ENCODE measurements around the gene MAPK12.

The MAPK12 gene

DNA sequence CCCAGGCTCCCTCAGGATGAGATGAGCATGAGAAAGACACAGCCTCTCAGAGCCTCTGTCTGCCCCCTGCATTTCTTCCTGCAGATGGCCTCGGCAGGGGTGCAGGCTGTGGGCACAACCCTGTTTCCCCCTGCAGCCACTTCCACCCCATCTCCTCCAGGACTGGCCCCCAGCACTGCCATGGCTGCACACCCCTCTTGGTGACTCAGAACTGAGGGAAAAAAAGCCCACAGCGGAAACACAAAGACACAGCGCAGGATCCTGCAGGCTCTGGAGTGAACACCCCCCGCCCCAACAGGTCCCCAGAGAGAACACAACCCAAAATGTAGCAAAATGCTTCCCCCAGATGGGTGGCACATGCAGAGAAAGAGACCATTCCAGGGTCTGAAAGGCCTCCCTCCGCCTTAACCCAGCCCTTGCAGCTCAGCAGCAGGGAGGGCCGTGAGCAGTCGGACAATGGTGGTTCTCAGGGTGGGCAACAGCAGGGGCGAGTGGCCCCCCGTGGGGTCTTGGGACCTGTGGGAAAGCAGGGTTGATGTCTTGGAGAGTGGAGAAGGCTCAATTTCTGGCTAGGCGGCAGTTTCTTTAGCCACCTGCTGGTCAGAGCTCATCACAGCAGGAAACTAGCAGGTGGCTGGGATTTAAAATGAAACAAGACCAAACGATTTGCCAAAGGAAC lies 24.6 kb downstream of the MAPK12 start:
- no peak for DNase-seq

- no peak for DNase-seq
Measured at GRCh38 chr22:50233223-50233622, 28.3 kb downstream of the MAPK12 start.

- no peak for DNase-seq
Measured at GRCh38 chr22:50232481-50233151, 28.9 kb downstream of the MAPK12 start.

DNA sequence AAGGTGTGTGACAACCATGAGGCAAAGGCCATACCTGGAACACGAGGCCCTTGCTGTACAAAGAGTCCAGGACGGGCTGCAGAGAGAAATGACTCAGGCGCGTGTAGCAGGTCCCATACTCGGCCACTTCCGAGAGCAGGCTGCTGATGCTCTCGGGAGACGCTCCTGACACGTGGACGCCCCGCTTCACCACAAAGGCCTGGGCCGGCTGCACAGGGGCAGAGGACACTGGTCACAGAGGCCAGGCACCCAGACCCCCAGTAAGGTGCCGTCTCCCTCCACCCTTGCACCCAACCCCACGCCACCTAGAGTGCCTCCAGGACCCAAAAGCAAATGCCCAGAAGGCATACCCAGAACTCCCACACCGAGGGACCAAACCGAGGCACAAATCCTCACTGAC lies 32.1 kb downstream of the MAPK12 start:
- no peak for DNase-seq

DNA sequence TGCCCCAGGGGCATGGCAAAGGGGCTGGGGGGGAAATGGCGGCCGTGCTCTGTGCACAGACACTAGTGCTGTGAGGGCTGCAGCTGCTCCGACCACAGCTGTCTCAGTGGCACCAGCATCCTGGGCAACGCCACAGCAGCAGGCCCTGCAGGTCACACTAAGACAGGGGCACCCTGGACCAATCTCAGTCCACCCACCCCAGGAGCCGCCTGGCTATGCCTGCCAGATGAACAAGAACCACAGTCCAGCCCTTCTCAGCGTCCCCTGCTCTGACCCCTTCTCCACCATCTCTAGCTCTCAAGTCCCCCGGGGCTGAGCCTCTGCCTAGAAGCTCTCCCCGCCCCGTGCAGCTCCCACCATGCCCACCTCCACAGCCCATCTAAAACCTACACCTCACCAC lies 33.1 kb downstream of the MAPK12 start:
- DNase-seq: no peak

- no peak for DNase-seq
Measured at GRCh38 chr22:50227579-50228215, 33.8 kb downstream of the MAPK12 start.

DNA sequence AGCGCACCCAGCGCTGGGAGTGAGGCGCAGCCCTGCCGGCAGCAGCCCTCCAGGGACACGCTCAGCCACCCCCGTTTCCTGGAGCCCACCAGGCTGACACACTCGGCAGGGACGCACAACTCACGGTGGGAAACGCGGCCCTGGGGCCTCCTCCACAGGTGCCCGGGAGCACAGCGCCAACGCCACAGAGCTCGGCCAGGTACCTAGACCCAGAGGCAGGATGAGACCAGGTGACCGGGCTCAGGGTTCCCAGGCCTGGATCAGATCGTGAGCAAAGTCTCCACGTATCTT lies 34.7 kb downstream of the MAPK12 start:
- no peak for DNase-seq

DNA sequence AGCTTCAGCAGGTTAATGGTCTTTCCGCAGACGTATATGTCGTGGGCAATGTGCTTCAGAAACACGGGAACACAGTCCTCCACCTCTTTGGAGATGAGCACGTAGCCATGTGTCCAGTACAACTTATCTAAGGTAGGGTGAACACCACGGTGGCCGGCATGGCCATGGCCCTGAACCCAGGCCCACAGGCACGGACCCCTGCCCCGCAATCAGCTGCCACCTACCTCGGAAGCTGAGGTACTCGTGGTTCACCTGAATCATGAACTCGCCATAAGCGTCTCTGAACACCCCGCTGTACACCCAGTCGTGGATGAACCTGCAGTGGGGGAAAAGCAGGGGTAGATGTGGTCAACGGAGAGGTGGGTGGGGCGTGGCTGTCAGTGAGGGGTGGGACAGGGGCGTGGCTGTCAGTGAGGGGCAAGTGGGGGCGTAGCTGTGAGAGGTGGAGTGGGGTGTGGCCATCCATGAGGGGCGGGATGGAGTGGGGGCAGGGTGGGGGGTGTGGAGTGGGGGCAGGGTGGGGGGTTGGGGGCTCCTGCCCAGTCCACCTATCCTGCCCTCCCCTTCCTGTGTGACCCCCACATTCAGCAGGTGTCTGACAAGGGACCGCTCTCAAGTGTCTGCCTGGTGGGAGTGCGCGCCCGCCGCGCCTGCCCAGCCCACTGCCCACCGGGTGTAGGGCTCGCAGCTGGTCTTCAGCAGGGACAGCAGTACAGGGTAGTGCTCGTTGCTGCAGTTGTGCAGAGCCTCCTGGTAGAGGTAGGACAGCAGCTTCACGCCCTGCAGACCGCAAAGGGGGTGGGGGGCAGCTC lies 35.2 kb downstream of the MAPK12 start:
- DNase-seq: no peak

- no peak for DNase-seq
Measured at GRCh38 chr22:50225200-50225969, 36.1 kb downstream of the MAPK12 start.

- no peak for DNase-seq
Measured at GRCh38 chr22:50224071-50224470, 37.4 kb downstream of the MAPK12 start.

- DNase-seq: no peak
Measured at GRCh38 chr22:50222508-50222907, 39.0 kb downstream of the MAPK12 start.

DNA sequence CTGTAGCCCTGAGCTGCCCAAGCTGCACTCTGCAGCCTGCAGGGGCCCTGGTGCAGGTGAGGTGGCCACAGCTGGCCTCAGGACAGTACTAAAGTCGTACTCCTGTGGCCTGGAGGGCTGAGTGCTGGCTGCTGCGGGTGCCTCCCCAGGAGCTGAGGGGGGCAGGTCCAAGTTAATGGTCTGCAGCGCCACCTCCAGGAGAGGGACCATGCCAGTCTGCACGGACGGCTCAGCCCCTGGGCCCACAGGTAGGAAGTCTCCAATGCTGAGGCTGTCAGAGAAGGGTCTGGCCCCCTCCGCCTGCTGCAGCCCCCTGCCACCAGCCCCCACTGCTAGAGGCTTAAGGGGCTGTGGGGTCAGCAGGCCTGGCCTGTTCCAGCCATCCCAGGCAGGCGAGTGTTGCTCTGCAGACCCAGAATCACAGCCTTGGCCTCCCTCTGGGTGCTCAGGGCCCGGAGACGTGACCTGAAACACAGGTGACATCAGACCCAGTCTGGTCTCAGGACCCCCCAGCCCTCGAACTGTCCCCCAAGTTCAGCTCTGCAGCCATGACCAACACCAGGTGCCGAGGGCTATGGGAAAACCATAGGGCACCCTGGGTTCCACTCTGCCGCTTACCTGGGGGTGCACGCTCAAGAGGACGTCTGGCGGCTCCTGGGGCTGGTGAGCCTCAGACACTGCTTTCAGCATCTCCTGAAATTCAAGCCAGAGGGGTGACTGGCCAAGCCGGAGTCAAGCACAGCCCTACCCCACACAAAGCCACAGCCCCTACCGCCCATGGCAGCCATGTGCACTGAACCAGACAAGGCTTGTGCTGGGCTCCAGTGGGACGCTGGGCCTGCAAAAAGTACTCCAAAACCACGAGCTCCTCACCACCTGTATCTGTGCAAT lies 39.8 kb downstream of the MAPK12 start:
- DNase-seq: no peak

GRCh38 chr22:50220603-50221409 lies 40.7 kb downstream of the MAPK12 start:
- DNase-seq: no peak

GRCh38 chr22:50219800-50220602 lies 41.5 kb downstream of the MAPK12 start:
- no peak for DNase-seq

DNA sequence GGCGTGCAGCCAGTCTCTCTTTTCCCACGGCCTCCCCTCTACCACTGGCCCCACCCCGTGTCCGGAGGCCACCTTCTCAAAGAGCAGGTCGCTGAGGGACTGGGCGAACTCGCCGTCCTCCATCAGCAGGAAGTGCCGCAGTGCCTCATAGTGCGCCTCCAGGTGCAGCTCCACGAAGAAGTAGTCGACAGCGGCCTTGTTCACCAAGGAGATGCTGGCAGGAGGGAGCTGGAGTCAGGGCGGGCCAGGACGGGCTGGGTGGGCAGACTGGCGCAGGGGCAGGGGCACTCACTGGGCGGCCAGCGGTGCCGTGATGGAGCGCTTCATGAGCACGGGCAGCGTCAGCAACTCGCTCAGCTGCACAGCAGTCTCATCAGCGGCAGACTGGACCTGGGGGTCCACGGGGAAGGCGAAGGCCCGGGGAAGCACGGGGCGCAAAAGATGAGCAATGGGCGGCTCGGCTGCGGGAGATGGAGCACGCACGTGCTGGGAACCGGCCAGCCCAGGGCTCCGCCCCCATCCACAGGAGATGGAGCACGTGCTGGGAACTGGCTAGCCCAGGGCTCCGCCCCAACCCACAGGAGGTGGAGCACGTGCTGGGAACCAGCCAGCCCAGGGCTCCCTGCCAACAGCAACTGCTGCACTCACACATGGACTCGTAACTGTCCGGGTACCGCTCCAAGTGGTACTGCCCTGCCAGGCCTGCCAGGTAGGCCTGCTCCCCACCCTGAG lies 42.3 kb downstream of the MAPK12 start:
- DNase-seq: peak in 20 of 58 donors; percentile 19 to 71 (median 40)

GRCh38 chr22:50218153-50218995 lies 43.1 kb downstream of the MAPK12 start:
- no peak for DNase-seq
